H54 (cell line): Measurements from ENCODE around the gene SLC6A17.

ENCODE experiments used
- DNase-seq: peaks from one replicate; pipeline ENCODE4 v3.0.0; 2011; ENCODE audit warnings: low spot score, mixed read lengths; ENCODE audit not compliant: insufficient read length
- FAIRE-seq: peaks from 3 replicates; lab custom pipeline; 2011; peaks lifted over from hg19 to GRCh38; lab: Jason Lieb, UNC
- POLR2A ChIP-seq: IDR thresholded peaks from 2 replicates; pipeline ENCODE4 v1.6.1; 2011; ENCODE audit warnings: low read depth, mild to moderate bottlenecking, low read length

Gene SLC6A17

GRCh38 chr1:110150330-110151174 is at the start of gene SLC6A17:
SLC6A17 (plus strand) TSS chr1:110150494; CDS start chr1:110166930, 16,436 bp downstream.
- FAIRE-seq (no peak), DNase-seq (no peak)
- TF ChIP-seq POLR2A: no peak

GRCh38 chr1:110102081-110102480 is 48.2 kb upstream of the SLC6A17 start:
- no peak for TF ChIP-seq POLR2A
- DNase-seq: no peak
- FAIRE-seq: no peak

- DNase-seq (peak; percentile 80), FAIRE-seq (no peak)
- no peak for TF ChIP-seq POLR2A
Measured at GRCh38 chr1:110106013-110106941, 44.0 kb upstream of the SLC6A17 start.

GRCh38 chr1:110107867-110108469 is 42.3 kb upstream of the SLC6A17 start:
- FAIRE-seq (no peak), DNase-seq (no peak)
- TF ChIP-seq POLR2A: no peak

GRCh38 chr1:110111081-110111480 is 39.2 kb upstream of the SLC6A17 start:
- no peak for FAIRE-seq
- no peak for DNase-seq
- no peak for TF ChIP-seq POLR2A

- no peak for TF ChIP-seq POLR2A
- FAIRE-seq (no peak), DNase-seq (no peak)
Measured at GRCh38 chr1:110112143-110112542, 38.2 kb upstream of the SLC6A17 start, which contains the start of gene UBL4B. UBL4B (plus strand) TSS chr1:110112443; CDS start chr1:110112535, 92 bp downstream.

- DNase-seq (no peak), FAIRE-seq (no peak)
- TF ChIP-seq POLR2A: no peak
Measured at GRCh38 chr1:110112656-110113055, 37.6 kb upstream of the SLC6A17 start.

DNA sequence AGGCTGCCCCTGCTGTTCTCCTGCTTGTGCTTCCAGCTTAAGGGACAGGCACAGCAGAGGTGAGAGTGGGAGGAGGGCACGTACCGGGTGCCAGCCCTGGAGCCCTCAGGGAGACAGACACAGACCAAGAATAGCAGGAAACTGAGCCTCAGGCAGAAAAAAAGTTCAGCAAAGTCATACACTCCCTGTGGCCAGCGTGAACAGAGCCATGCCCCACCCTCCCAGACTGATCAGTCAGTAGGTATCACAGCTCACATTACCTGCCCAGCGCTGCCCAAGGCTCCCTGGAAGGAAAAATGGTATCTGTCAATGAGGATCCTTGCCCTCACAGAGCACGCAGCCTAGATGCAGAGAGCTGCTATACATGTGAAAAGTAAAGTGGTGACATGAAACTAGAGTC is 36.7 kb upstream of the SLC6A17 start:
- DNase-seq (no peak), FAIRE-seq (no peak)
- TF ChIP-seq POLR2A: no peak

- FAIRE-seq (no peak), DNase-seq (no peak)
- TF ChIP-seq POLR2A: no peak
Measured at GRCh38 chr1:110114173-110114572, 36.1 kb upstream of the SLC6A17 start.

- TF ChIP-seq POLR2A: no peak
- DNase-seq (no peak), FAIRE-seq (no peak)
Measured at GRCh38 chr1:110114784-110115183, 35.5 kb upstream of the SLC6A17 start.

DNA sequence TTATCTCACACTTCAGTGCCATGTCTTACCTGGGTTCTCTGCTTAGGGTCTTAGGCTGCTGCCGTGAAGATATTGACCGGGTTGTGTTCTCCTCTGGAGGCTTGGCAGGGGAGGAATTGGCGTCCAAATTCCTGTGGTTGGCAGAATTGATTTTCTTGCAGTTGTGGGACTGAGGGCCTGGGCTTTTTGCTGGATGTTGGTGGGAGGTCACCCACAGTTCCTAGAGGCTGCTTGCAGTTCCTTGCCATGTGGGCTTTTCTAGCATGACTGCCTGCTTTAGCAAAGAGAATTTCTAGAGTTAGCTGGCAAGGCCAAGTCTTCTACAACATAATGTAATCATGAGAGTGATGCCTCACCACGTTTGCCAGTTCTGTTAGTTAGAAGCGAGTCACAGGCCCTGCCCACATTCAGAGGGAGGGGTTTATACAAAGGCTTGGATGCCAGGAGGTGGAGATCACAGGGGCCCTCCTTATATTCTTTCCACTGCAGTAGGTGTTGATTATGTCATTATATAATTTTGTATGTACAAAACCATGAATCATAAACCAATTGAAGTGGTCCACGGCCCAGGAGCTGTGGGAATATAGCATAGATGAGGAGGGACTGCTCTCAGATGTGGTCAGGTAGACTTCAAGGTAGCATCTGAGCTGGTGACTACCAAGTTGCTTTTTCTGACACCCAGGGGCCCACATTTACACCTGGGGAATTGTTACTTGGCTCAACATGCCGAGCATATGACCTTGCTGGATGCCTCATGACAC is 31.5 kb upstream of the SLC6A17 start:
- no peak for TF ChIP-seq POLR2A
- DNase-seq (no peak), FAIRE-seq (no peak)

DNA sequence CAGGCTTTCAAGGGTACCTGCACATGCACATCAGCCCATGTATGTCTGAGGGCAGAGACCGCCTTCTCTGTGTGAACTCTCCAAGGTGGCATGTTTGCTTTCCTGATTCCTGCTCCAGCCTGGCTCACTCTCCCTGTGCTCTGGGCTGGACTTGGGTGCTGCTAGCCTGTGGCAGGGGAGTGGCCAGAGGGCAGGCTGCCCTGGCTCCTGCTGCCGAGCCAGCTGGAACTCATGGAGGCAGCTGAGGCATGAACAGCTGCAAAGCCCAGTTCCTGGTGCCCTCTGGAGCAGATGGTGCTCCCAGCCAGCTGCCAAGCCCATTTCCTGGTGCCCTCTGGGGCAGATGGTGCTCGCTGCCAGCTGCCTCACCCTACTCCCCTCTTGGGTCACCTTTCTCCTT is 30.5 kb upstream of the SLC6A17 start:
- FAIRE-seq (no peak), DNase-seq (no peak)
- no peak for TF ChIP-seq POLR2A
